Vagina (tissue), 2 donors: ENCODE data around the gene CNTN5.

Experiments
- POLR2A ChIP-seq, 2 donors: fragments of 450-650 bp; IDR thresholded peaks; one replicate each; pipeline ENCODE4 v1.6.1; 2017; ENCODE audit warnings: antibody characterized with exemption in 2 of 2, mild to moderate bottlenecking in 2 of 2, moderate library complexity in 2 of 2
- POLR2AphosphoS5 ChIP-seq, 2 donors: sonication (generic); formaldehyde crosslinking; IDR thresholded peaks; one replicate each; pipeline ENCODE4 v1.9.0; 2017; ENCODE audit warnings: antibody characterized with exemption in 2 of 2, mild to moderate bottlenecking in 2 of 2, low read depth in 1 of 2; ENCODE audit not compliant: insufficient read depth in 1 of 2
- TF ChIP-seq, protein P1 (sequence below), 3 experiments: fragments of 450-650 bp in 2 of 3; fragments of 200-600 bp in 1 of 3; sonication (generic) in 1 of 3; IDR thresholded peaks; one replicate each; pipeline ENCODE4 v1.5.1; 2017 to 2019; ENCODE audit warnings: antibody characterized with exemption in 3 of 3, mild to moderate bottlenecking in 2 of 3, moderate library complexity in 2 of 3

DNA sequence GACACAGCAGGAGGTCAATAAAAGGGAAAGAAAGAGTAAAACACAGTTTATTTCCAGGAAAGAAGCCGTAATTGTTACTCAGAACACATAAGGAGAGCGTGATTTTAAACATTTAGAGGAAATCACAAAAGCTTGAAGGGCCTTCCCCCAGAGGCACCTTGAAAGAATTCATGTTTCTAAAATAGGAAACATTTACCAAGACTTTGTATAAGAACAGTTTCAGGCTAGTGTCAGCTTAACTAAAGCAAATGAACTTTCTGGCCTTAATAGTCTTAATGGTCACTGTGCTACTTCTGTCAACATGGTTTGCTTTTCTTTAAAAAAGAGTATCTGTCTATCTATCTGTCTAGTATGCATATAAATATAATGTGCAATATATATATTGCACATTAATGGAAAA, 208.8 kb downstream of the CNTN5 start:
- TF ChIP-seq, protein P1, sequence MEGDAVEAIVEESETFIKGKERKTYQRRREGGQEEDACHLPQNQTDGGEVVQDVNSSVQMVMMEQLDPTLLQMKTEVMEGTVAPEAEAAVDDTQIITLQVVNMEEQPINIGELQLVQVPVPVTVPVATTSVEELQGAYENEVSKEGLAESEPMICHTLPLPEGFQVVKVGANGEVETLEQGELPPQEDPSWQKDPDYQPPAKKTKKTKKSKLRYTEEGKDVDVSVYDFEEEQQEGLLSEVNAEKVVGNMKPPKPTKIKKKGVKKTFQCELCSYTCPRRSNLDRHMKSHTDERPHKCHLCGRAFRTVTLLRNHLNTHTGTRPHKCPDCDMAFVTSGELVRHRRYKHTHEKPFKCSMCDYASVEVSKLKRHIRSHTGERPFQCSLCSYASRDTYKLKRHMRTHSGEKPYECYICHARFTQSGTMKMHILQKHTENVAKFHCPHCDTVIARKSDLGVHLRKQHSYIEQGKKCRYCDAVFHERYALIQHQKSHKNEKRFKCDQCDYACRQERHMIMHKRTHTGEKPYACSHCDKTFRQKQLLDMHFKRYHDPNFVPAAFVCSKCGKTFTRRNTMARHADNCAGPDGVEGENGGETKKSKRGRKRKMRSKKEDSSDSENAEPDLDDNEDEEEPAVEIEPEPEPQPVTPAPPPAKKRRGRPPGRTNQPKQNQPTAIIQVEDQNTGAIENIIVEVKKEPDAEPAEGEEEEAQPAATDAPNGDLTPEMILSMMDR (IDR thresholded peaks at IDR 0.05): no peak
- TF ChIP-seq POLR2A (IDR thresholded peaks at IDR 0.05): no peak
- no peak for TF ChIP-seq POLR2AphosphoS5 (IDR thresholded peaks at IDR 0.05; ENCODE audit: insufficient read depth in 1 of 2, low read depth in 1 of 2)
